H1 (cell line): Measurements from ENCODE around the gene RNF44. TPM values are rescaled to one million over a fixed set of nuclear protein-coding genes. Genes with fewer than 3 reads are reported as not detected.

Experiments
- CREB1 ChIP-seq: IDR thresholded peaks from 2 replicates; pipeline ENCODE4 v1.6.1; 2012; ENCODE audit warnings: inconsistent platforms
- EZH2 ChIP-seq: fragments of 200-600 bp; sonication (generic); IDR thresholded peaks from 2 replicates; pipeline ENCODE4 v1.7.1; 2012; ENCODE audit warnings: low read depth, mild to moderate bottlenecking, moderate library complexity, low read length, inconsistent platforms; ENCODE audit not compliant: severe bottlenecking
- KDM1A ChIP-seq: fragments of 200-600, 300-600 bp; sonication (generic); IDR thresholded peaks from 2 replicates; pipeline ENCODE4 v1.7.1; 2016; ENCODE audit warnings: mild to moderate bottlenecking, low read length, borderline replicate concordance
- POLR2AphosphoS5 ChIP-seq: IDR thresholded peaks from 2 replicates; pipeline ENCODE4 v1.6.1; 2011; ENCODE audit warnings: low read depth, low read length
- RFX5 ChIP-seq: IDR thresholded peaks from 2 replicates; pipeline ENCODE4 v1.6.1; 2011; ENCODE audit warnings: low read depth, low read length, improper control_type of control experiment, borderline replicate concordance
- polyA plus RNA-seq, 7 experiments: library from polyadenylated mRNA; depleted of rRNA in 3 of 7; stranded (reverse) in 5 of 7; unstranded in 2 of 7; fragments of >200 nt in 5 of 7; fragments of 200-250 nt in 2 of 7; gene quantifications; 1 replicate in 5 of 7; 2 replicates in 1 of 7; 4 replicates in 1 of 7; pipeline versions ENCODE4 v1.2.1 to v1.2.3, GENCODE V29; 2011 to 2013; ENCODE audit warnings: missing spikeins in 2 of 7, mixed read lengths in 2 of 7
- total RNA-seq: library from RNA; stranded (reverse); fragmentation: NEBNext Ultra II Directional; extraction: Animal tissue kit (Norgen Biotek cat#: 25700); gene quantifications from 2 replicates; pipeline ENCODE4 v1.2.1, GENCODE V29; 2021

The RNF44 gene
- total and polyA plus RNA-seq, 2 of the 8 experiments (the other 6 are each of a cell fraction or from before 2014, with no cell fraction given): 54.7 to 164 TPM

DNA sequence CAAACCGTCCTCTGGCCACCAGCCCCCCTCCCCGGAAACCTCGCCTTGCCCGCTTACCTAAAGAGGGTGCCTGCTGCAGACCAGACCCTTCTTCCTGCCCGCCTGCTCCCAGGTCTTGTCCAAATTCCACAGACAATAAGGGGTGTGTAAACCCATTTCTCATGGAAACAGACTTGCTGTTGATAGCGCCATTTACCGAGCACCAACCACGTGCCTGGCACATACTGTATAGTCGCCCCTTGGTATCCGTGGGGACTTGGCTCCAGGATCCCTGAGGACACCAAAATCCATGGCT, 37.0 kb upstream of the RNF44 start (continued):
- TF ChIP-seq RFX5: no peak
- no peak for TF ChIP-seq KDM1A
- TF ChIP-seq CREB1: no peak
- no peak for TF ChIP-seq POLR2AphosphoS5
- no peak for TF ChIP-seq EZH2
